ENCODE results near the gene GLE1.

GLE1 gene

GRCh38 chr9:128504485-128505413, at the start of gene GLE1:
Gene GLE1 (plus strand): TSS chr9:128504719. CDS start chr9:128504806, 87 bp downstream.
- peak; percentile 99 for DNase-seq

GRCh38 chr9:128454991-128455390, 49.5 kb upstream of the GLE1 start:
- DNase-seq, result no peak

- DNase-seq, result peak; percentile 98
These were observed 48.5 kb upstream of the GLE1 start, which contains the start of gene ODF2 for GRCh38 chr9:128455849-128456612. Gene ODF2 (plus strand): TSS chr9:128456006. CDS start chr9:128456092, 86 bp downstream.

- DNase-seq, result peak; percentile 71
These were observed 47.9 kb upstream of the GLE1 start for GRCh38 chr9:128456613-128457061.

DNA sequence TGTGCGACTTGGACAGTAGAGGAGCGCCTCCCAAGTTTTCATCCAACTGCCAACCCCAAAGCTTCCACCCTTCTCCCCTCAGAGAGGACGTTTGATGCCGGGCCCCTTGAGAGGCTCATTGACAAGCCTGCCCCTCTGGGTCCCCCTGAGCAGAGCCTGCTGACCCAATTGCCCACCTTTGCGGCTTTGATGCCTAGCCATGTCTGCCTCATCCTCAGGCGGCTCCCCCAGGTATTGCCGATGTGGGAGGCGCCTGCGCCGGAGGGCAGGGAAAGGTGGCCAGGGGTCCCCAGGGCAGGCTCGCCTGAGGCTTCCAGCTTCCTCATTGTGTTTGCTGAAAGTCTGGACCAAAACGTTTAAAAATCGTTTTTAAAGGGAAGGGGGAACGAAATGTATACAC, 47.3 kb upstream of the GLE1 start:
- DNase-seq, result no peak

- no peak for DNase-seq
These were observed 45.5 kb upstream of the GLE1 start for GRCh38 chr9:128459011-128459410.

GRCh38 chr9:128469070-128469469, 35.4 kb upstream of the GLE1 start:
- DNase-seq, result no peak

GRCh38 chr9:128470560-128470959, 34.0 kb upstream of the GLE1 start:
- DNase-seq, result no peak

- DNase-seq, result no peak
These were observed 31.4 kb upstream of the GLE1 start for GRCh38 chr9:128473104-128473503.

DNA sequence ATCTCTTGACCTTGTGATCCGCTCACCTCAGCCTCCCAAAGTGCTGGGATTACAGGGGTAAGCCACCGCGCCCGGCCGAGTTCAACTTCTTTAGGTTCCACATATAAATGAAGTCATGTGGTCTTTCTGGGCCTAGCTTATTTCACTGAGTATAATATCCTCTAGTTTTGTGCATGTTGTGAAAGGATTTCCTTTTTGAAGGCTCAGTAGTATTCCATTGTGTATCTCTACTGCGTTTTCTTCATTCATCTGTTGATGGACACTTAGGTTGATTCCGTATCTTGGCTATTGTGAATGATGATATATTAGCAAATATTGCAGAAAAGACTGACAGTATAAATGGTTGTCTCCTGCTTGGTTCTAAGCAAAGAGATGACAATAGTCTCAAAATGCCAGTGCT, 28.7 kb upstream of the GLE1 start:
- DNase-seq, result no peak

DNA sequence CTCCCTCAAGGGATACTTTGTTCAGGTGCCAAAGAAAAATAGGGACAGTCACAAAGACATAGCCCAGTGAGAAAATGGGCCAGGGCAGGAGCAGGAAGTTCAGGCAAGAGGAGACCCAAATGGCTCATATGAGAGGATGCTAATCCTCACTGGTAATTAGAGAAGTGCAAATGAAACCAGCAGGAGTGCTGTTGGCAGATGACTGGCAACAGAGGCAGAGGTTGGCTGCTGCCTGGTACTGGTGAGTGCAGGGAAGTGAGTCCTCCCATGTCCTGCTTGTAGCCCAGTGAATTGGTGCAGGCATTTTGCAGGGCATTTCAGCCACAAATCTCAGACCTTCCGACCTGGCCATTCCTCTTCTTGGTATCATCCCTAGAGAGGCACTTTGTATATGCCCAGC, 25.3 kb upstream of the GLE1 start:
- DNase-seq, result no peak

GRCh38 chr9:128481561-128481960, 23.0 kb upstream of the GLE1 start:
- no peak for DNase-seq

DNA sequence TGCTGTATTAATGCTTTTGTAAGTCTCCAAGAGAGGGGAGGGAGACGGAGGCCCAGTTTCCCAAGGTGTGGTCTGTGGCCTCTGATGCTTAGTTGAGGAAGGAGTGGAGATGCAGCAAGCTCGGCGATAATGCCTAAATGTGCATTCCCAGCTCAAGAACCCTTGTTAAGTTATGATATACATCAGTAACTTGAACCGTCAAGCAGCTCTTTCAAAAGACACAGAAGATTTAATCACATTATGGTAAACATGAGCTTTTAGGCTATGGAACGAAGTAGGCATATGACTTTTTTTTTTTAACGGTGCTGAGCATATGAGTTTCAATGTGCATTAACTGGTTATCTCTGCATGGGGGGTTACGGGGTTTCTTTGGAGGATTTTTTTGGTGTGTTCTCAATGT, 22.3 kb upstream of the GLE1 start:
- DNase-seq, result no peak

- DNase-seq, result no peak
These were observed 19.7 kb upstream of the GLE1 start for GRCh38 chr9:128484686-128485413.

DNA sequence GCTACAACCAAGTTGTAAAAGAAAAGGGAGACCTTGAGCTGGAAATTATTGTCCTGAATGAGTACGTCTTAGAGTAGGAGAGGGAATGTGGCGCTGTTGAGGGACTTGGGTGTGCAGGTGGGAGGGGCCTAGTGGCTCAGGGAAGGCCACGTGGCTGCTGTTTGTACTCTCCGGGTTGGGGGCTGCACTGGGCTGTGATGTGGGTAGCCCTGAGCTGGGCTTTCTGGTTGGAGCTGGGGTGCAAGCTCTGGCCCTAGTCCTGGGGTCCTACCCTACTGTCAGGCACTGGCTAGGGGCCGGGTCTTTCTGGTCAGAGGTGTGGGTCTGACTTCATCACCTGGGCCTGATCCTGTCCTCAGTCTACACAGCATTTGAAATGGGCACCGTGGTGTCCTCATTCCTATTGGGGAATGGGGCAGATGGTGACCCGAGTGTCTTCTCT, 19.1 kb upstream of the GLE1 start:
- DNase-seq, result no peak

DNA sequence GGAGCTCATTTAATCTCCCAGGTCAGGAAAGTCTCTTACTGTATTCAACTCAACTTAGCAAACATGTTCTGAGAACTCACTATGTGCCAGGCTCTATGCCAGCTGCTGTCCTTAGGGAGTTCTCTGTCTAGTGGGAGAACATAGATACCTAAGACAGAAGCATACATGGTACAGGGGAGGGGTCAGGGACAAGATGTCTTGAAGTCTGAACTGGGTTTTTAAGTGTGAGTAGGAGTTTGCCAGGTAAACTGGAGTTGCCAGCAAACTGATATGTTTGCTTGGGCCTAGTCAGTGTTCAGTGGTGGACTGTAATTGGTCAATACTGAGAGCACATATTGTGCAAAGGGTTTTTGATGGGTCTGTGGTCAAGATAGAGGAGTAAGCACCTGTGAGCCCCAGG, 18.3 kb upstream of the GLE1 start:
- DNase-seq, result no peak

GRCh38 chr9:128493424-128493823, 11.1 kb upstream of the GLE1 start:
- DNase-seq, result no peak

- DNase-seq, result peak; percentile 22
These were observed 10.3 kb upstream of the GLE1 start for GRCh38 chr9:128494108-128494745.

- DNase-seq, result no peak
These were observed 9.8 kb upstream of the GLE1 start for GRCh38 chr9:128494746-128495129.

- DNase-seq, result no peak
These were observed 9.2 kb upstream of the GLE1 start for GRCh38 chr9:128495296-128495695.

DNA sequence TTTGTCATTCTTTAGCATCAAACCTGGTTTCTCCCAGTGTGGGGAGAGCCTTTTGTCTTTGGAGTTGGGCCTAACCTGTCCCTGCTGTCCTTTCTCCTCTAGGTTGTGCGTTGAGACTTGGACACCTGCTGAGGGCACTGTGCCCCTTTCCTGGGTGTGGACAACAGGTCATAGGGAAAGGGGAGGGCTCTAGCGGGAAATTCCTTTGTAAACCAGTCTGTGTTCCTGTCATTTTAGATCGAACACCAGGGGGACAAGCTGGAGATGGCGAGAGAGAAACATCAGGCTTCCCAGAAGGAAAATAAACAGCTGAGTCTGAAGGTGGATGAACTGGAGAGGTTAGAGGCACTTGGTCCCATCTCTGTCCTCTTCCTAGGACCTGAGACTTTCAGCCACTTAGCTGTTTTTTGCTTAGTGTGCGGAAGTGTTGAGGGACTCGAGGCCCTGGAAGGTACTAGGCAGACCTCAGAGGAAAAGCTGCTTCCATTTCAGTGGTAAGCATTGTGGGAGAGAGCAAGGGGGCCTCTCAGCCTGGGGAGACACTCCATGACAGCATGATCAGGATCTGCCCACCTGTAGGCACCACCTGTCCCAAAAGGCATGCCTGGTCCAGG, 8.6 kb upstream of the GLE1 start:
- no peak for DNase-seq

Measured in activated T-cell treated with anti-CD3 and anti-CD28 coated beads, Interleukin-2, amount 50 U/mL, for 1 hour (primary cell).